ENCODE data around the gene ZKSCAN5.
"Not testable (repeated sequence)": the region's sequence is repeated elsewhere in the genome, so short reads cannot be mapped to it uniquely, and the experiment has no call there.

ZKSCAN5 gene

DNA sequence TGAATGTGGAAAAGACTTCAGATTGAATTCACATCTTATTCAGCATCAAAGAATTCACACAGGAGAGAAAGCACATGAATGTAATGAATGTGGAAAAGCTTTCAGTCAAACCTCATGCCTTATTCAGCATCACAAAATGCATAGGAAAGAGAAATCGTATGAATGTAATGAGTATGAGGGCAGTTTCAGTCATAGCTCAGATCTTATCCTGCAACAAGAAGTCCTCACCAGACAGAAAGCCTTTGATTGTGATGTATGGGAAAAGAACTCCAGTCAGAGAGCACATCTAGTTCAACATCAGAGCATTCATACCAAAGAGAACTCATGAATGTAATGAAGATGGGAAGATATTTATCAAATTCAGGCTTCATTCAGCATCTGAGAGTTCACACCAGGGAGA, 68.8 kb downstream of the ZKSCAN5 start:
- no peak for DNase-seq
- in situ Hi-C loops (cut with HindIII; ENCODE audit: low pct_ligation_motif_present, low pct_unique_long_range_greater_than_20kb, low sequenced_read_pairs): no loop called here

DNA sequence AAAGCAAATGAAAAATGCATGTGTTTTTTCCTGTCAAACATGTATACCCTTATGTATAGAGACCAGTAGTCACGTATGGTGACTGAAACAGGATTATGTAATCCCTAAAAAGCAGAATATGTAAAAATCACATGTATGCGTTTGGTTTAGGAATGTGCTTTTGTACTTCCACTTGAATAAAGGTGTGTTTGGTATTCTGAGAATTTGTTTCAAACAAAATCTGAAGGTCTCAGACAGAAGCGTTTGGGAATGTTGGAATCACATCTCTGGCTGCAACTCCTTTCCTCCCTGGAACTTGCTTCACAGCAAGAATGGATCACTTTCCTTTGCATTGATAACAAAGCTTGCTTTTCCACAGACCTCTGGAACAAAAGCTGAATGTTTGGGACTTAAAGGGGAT, 71.8 kb downstream of the ZKSCAN5 start:
- in situ Hi-C loops (cut with HindIII; ENCODE audit: low pct_ligation_motif_present, low pct_unique_long_range_greater_than_20kb, low sequenced_read_pairs): no loop called here
- no peak for DNase-seq

DNA sequence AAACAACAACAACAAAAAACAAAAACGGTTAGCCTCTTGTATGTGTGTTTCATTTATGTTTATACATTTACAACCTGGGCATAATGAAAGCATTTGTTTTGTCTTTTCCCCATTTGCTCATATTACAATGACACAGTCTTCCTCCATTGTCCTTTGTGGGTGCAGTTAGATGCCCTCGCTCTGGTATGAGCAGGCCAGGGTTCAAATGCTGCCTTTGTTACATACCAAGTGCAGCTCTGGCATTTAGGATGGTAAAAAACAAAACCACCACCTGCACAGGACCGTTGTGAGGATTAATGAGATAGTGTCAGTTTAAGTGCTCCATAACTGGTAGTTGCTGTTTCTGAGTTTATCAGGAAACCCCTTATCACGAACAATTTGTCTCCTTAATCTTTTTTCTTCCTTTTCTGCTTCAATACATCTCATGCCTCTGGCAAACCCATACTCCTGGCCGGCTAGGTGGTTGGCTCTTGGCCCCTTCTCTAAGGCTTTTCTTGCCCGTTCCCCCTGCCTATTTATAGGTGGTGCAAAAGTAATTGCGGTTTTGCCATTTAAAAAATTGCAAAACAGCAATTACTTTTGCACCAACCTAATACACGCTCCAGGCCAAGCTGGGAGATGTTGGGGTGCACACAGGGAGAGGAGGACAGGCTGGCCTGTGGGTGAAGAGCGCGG, 75.0 kb downstream of the ZKSCAN5 start:
- DNase-seq: no peak
- in situ Hi-C loops (cut with HindIII; ENCODE audit: low pct_ligation_motif_present, low pct_unique_long_range_greater_than_20kb, low sequenced_read_pairs): no loop called here

DNA sequence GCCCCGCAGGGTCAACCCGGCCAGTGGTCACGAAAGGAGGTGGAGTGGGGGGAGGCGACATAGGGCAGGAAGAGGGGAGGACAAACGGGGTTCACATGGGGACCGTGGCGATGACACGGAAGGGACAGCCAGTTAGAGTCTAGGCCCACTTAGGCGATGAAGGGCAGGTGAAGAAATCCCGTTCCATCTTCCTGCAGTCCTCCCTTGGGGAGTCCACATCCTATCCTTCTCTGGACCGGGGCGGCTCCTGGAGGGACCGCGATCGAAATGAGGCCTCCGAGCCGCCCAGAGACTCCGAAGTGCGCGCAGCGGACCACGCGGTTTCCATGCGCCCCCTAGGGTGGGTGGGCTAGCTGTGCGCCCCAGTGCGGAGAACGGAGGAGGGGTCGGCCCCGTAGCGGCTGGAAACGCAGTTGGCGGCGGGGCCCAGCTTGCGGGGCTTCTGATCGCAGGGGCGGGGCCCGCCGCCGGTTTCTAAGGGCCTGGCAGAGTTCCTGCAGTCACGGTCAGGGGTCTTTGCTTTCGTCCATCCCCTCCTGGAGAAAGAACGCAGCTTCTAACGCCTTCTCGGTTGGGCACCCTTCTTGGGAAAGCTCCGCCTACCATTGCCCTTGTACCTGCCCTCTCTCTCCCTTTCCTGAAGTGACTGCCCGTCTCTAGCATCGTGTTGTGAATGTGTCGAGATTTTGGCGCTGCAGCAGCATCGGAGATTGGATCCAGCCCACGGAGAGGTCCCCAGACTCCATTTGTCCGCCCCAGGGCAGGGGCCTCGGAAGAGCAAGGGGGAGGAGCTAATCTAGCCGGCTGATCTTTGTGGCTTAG, 75.7 kb downstream of the ZKSCAN5 start:
- in situ Hi-C loops (cut with HindIII; ENCODE audit: low pct_ligation_motif_present, low pct_unique_long_range_greater_than_20kb, low sequenced_read_pairs): no loop called here
- peak; percentile 30 for DNase-seq

DNA sequence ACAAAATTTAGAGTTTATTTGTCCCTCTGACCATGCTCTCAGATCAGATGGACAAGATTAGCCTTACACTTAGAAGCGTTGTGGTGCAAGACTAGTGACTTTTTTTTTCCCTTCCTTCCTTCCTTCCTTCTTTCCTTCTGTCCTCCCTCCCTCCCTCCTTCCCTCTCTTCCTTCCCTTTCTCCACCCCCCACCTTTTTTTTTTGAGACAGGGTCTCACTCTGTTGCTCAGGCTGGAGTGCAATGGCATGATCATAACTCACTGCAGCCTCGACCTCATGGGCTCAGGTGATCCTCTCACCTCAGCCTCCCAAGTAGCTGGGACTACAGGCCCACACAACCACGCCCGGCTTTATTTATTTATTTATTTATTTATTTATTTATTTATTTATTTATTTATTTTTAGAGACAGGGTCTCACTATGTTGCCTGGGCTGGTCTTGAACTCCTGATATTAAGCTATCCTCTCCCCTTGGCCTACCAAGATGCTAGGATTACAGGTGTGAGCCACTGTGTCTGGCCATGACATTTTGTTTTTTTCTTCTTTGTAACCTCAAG, 76.4 kb downstream of the ZKSCAN5 start:
- in situ Hi-C loops (cut with HindIII; ENCODE audit: low pct_ligation_motif_present, low pct_unique_long_range_greater_than_20kb, low sequenced_read_pairs); DNase-seq: not testable (repeated sequence)

Measured in ACHN (cell line).